ENCODE data around the gene DBNL. TPM values are rescaled to one million over a fixed set of nuclear protein-coding genes. Genes with fewer than 3 reads are reported as not detected.

Gene DBNL
- total RNA-seq, 3 donors from 2014 or later, result 90.8 to 110 (median 102) TPM

DNA sequence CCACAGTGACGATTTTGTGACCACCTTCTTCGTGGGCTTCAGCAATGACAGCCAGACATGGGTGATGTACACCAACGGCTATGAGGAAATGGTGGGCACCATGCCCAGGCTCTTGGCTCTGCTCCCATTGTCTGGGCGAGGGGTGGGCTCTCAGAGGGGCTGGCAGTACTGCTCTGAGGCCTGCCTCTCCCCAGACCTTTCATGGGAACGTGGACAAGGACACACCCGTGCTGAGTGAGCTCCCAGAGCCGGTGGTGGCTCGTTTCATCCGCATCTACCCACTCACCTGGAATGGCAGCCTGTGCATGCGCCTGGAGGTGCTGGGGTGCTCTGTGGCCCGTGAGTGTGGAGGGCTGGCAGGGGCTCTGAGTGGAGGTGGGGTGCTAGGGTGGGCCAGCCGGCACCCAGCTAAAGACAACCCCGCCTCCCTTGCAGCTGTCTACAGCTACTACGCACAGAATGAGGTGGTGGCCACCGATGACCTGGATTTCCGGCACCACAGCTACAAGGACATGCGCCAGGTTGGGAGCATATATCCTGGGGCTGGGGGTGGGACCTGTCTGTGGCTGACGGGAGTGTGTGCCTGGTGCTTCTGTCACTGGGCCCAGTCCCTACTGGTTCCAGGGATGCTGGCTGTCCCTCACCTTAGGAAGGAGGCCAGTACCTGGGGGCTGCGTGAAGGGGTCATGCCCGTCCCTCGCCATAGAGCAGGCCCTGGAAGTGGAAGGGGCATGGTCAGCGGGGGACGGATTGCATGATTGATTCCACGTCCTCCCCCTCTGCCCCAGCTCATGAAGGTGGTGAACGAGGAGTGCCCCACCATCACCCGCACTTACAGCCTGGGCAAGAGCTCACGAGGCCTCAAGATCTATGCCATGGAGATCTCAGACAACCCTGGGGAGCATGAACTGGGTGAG lies 66.5 kb downstream of the DBNL start:
- Histone ChIP-seq H3K4me3 (peak overlapping the region in 1 of 3 donors; percentile 8), H3K27ac (peak overlapping the region in 1 of 2 donors; percentile 32), H3K36me3 (no peaks in the 10 kb centered on the region), H3K4me1 (peaks cover 0 to 2% of the 10 kb centered on the region in 2 donors), H3K27me3 (no peaks in the 10 kb centered on the region), H3K9me3 (no peaks in the 10 kb centered on the region)
- TF ChIP-seq POLR2AphosphoS5 (IDR thresholded peaks at IDR 0.05) (no peak), POLR2A (IDR thresholded peaks at IDR 0.05) (no peak)
- TF ChIP-seq, protein P1, sequence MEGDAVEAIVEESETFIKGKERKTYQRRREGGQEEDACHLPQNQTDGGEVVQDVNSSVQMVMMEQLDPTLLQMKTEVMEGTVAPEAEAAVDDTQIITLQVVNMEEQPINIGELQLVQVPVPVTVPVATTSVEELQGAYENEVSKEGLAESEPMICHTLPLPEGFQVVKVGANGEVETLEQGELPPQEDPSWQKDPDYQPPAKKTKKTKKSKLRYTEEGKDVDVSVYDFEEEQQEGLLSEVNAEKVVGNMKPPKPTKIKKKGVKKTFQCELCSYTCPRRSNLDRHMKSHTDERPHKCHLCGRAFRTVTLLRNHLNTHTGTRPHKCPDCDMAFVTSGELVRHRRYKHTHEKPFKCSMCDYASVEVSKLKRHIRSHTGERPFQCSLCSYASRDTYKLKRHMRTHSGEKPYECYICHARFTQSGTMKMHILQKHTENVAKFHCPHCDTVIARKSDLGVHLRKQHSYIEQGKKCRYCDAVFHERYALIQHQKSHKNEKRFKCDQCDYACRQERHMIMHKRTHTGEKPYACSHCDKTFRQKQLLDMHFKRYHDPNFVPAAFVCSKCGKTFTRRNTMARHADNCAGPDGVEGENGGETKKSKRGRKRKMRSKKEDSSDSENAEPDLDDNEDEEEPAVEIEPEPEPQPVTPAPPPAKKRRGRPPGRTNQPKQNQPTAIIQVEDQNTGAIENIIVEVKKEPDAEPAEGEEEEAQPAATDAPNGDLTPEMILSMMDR (IDR thresholded peaks at IDR 0.05), result no peak
- no peak for DNase-seq (ENCODE audit: low spot score in 2 of 2)
- intact Hi-C loops (cut with DNase I; ENCODE audit: low total_unique reads), result no loop called here

Other genes starting within 250 kb of the DBNL start
- gene MRPS24, start 175.2 kb upstream of the DBNL start, total RNA-seq, result 10 to 100 TPM; 75.4 to 86.1 (median 81.0) TPM
- 10 to 100 TPM; 29.2 to 39.2 (median 29.9) TPM for gene URGCP, start 138.1 kb upstream of the DBNL start, total RNA-seq
- gene UBE2D4, start 118.3 kb upstream of the DBNL start, total RNA-seq, result 10 to 100 TPM; 14.7 to 34.1 (median 15.4) TPM
- not detected for gene SPDYE1, start 46.8 kb upstream of the DBNL start, total RNA-seq
- under 1 TPM; 0.64 to 0.73 (median 0.66) TPM for gene PGAM2, start 20.9 kb downstream of the DBNL start, total RNA-seq
- gene POLM, start 37.8 kb downstream of the DBNL start, total RNA-seq, result 10 to 100 TPM; 22.4 to 44.8 (median 31.1) TPM
- gene AEBP1, start 59.6 kb downstream of the DBNL start, total RNA-seq, result 100 to 1,000 TPM in 2 of 3 donors, 10 to 100 TPM in 1; 85.6 to 300 (median 145) TPM
- gene POLD2, start 78.8 kb downstream of the DBNL start, total RNA-seq, result 10 to 100 TPM; 38.9 to 49.8 (median 39.7) TPM
- gene MYL7, start 96.6 kb downstream of the DBNL start, total RNA-seq, result under 1 TPM in 1 of 3 donors, not detected in 2; 0.73 TPM
- gene GCK, start 144.7 kb downstream of the DBNL start, total RNA-seq, result 1 to 10 TPM in 1 of 3 donors, under 1 TPM in 1, not detected in 1; 0.48 to 1.6 TPM
- 10 to 100 TPM; 40.2 to 57.0 (median 49.4) TPM for gene YKT6, start 156.3 kb downstream of the DBNL start, total RNA-seq